Measurements from ENCODE around the gene CHAC1.

DNA sequence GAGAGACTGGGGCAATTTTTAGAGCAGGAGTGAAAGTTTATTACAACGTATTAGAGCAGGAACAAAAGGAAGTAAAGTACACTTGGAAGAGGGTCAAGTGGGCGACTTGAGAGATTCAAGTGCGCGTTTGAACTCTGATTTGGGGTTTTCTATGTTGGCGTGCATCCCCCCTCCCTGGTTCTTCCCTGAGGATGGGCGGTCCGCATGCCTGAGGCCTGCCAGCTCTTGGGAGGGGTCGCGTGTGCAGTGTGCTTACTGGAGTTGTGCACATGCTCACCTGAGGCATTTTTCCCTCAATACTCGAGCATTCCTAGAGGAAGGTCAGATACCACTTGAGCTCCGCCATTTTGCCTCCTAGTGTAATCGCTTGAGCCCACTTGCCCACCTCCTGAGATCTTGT lies 10.4 kb upstream of the CHAC1 start:
- TF ChIP-seq NFRKB (IDR thresholded peaks at IDR 0.05): no peak
- TF ChIP-seq RFX5 (IDR thresholded peaks at IDR 0.05; ENCODE audit: low read depth, low read length): no peak
- no peak for TF ChIP-seq GTF2F1 (IDR thresholded peaks at IDR 0.05; ENCODE audit: low read length)
- TF ChIP-seq, protein P1, sequence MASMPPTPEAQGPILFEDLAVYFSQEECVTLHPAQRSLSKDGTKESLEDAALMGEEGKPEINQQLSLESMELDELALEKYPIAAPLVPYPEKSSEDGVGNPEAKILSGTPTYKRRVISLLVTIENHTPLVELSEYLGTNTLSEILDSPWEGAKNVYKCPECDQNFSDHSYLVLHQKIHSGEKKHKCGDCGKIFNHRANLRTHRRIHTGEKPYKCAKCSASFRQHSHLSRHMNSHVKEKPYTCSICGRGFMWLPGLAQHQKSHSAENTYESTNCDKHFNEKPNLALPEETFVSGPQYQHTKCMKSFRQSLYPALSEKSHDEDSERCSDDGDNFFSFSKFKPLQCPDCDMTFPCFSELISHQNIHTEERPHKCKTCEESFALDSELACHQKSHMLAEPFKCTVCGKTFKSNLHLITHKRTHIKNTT (CRISPR knock-in tag; IDR thresholded peaks at IDR 0.05): no peak
- TF ChIP-seq, protein P2, sequence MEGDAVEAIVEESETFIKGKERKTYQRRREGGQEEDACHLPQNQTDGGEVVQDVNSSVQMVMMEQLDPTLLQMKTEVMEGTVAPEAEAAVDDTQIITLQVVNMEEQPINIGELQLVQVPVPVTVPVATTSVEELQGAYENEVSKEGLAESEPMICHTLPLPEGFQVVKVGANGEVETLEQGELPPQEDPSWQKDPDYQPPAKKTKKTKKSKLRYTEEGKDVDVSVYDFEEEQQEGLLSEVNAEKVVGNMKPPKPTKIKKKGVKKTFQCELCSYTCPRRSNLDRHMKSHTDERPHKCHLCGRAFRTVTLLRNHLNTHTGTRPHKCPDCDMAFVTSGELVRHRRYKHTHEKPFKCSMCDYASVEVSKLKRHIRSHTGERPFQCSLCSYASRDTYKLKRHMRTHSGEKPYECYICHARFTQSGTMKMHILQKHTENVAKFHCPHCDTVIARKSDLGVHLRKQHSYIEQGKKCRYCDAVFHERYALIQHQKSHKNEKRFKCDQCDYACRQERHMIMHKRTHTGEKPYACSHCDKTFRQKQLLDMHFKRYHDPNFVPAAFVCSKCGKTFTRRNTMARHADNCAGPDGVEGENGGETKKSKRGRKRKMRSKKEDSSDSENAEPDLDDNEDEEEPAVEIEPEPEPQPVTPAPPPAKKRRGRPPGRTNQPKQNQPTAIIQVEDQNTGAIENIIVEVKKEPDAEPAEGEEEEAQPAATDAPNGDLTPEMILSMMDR (CRISPR knock-in tag; IDR thresholded peaks at IDR 0.05): no peak
- no peak for TF ChIP-seq THYN1 (CRISPR knock-in tag; IDR thresholded peaks at IDR 0.05; ENCODE audit: borderline replicate concordance, low read depth)
- TF ChIP-seq FOXK1 (CRISPR knock-in tag; IDR thresholded peaks at IDR 0.05; ENCODE audit: borderline replicate concordance, low read depth): no peak
- no peak for TF ChIP-seq JUNB (CRISPR knock-in tag; IDR thresholded peaks at IDR 0.05; ENCODE audit: borderline replicate concordance)
- TF ChIP-seq, protein P3, sequence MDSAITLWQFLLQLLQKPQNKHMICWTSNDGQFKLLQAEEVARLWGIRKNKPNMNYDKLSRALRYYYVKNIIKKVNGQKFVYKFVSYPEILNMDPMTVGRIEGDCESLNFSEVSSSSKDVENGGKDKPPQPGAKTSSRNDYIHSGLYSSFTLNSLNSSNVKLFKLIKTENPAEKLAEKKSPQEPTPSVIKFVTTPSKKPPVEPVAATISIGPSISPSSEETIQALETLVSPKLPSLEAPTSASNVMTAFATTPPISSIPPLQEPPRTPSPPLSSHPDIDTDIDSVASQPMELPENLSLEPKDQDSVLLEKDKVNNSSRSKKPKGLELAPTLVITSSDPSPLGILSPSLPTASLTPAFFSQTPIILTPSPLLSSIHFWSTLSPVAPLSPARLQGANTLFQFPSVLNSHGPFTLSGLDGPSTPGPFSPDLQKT (CRISPR knock-in tag; IDR thresholded peaks at IDR 0.05; ENCODE audit: borderline replicate concordance): no peak
- TF ChIP-seq ZNF460 (CRISPR knock-in tag; IDR thresholded peaks at IDR 0.05; ENCODE audit: borderline replicate concordance): no peak
- no peak for TF ChIP-seq SOX6 (IDR thresholded peaks at IDR 0.05)
- TF ChIP-seq SOX6 (CRISPR knock-in tag; IDR thresholded peaks at IDR 0.05): no peak
- TF ChIP-seq ZNF572 (CRISPR knock-in tag; IDR thresholded peaks at IDR 0.05): no peak
- no peak for TF ChIP-seq MAFF (IDR thresholded peaks at IDR 0.05; ENCODE audit: low read depth, low read length)
- no peak for TF ChIP-seq BHLHE40 (IDR thresholded peaks at IDR 0.05; ENCODE audit: low read length)
